Islet of Langerhans (tissue), 1 donor: ENCODE measurements around the gene ZNF428.

ENCODE experiments used
- FAIRE-seq: peaks from one replicate; lab custom pipeline; 2011; peaks lifted over from hg19 to GRCh38; lab: Jason Lieb, UNC

ZNF428 gene

DNA sequence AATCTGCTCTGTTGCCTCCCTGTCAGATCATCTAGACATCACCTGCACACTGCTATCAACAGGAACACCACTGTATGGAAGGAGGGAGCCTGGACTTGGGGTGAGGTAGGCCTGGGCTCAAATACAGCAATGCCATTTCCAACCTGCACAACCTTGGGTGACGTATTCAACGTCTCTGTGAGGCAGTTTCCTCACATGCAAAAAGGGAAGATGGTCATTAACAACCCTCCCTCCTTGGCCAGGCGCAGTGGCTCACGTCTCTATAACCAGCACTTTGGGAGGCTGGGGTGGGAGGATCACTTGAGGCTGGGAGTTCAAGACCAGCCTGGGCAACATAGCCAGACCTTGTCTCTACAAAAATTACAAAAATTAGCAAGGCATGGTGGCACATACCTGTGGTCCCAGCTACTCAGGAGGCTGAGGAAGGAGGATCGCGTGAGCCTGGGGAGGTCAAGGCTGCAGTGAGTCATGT is 57.2 kb downstream of the ZNF428 start:
- FAIRE-seq: no peak

DNA sequence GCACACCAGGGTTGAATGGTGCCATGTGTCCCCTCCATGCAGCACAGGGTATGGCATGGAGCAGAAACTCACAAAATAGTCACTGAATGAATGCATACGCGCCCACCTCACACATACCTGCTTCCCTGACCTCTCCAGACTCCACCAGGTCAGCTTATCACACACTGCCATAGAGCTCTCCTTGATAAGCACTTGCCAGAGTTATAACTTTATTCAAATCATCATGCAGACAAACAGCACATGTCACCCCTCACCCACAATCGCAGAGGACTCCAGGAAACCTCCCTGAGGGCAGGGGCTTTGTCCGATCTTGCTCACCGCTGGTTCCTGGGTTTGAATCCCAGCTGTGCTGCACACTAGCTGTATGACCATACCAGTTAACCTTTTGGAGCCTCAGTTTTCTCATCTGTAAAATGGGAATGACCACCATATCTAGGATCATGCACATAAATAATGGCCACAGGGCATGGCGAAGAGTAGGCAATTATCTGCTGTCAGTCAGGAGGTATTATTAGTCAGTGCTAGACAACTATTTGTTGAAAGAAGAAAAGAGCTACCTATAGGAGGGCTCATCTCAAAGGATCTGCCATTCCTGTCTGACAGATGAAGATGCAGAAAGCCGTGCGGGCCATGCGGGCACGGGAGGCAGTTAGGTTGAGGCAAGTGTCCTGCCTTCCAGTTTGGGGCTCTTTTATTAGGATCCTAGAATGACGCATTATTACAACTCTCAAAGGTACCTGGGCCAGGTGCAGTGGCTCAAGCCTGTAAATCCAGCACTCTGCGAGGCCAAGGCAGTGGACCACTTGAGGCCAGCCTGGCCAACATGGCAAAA is 58.1 kb downstream of the ZNF428 start:
- FAIRE-seq: no peak

DNA sequence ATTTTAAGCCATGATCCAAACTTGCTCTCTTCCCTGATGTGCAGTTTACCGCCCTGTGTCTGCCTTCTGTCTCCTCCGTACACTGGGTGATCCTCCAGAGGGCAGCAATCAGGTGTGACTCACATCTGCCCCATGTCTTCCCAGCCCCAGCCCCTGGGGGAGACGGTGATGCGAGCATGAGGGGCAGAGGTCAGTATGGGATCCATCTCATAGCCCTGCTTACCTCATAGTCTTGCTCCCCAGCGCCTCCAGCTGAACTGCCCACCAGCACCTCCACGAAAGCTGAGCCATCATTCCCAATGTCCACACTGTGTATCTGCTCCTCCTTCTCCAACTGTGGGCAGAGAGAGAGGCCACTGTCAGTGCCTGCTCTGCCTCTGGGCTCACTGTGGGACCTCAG is 58.7 kb downstream of the ZNF428 start:
- FAIRE-seq: no peak
